ENCODE data around the gene ELMOD1.

The ELMOD1 gene

DNA sequence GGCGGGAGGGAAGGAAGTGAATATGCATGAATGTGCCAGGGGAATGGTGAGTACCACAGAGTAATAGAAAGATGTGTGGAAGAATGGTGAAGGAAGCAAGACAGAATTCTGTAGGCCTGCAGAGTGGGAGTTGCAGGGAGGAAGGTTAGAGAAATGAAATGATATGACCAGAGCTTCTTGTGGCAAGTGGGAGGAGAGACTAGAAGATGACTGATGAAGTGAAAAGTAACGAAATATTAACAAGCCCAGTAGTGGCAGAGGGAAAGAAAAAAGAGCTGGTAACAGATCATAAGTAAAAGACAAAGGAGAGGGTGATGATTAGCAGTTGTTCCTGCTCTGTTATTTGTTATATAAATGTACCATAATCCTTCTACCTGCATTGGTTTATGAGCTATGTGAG lies 24.4 kb upstream of the ELMOD1 start:
- TF ChIP-seq EZH2phosphoT487 (IDR thresholded peaks at IDR 0.05; ENCODE audit: low read depth) = no peak
- TF ChIP-seq, protein P1, sequence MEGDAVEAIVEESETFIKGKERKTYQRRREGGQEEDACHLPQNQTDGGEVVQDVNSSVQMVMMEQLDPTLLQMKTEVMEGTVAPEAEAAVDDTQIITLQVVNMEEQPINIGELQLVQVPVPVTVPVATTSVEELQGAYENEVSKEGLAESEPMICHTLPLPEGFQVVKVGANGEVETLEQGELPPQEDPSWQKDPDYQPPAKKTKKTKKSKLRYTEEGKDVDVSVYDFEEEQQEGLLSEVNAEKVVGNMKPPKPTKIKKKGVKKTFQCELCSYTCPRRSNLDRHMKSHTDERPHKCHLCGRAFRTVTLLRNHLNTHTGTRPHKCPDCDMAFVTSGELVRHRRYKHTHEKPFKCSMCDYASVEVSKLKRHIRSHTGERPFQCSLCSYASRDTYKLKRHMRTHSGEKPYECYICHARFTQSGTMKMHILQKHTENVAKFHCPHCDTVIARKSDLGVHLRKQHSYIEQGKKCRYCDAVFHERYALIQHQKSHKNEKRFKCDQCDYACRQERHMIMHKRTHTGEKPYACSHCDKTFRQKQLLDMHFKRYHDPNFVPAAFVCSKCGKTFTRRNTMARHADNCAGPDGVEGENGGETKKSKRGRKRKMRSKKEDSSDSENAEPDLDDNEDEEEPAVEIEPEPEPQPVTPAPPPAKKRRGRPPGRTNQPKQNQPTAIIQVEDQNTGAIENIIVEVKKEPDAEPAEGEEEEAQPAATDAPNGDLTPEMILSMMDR (IDR thresholded peaks at IDR 0.05; ENCODE audit: low read depth, low read length) = no peak
- peaks cover 43% of the 10 kb centered on the region for H3K4me1 ChIP-seq (ENCODE audit: low read length)
- no peak overlapping the region for H3K27ac ChIP-seq (ENCODE audit: low read length)
- no peaks in the 10 kb centered on the region for H3K9me3 ChIP-seq (ENCODE audit: insufficient read depth, low read length)
- H2AFZ ChIP-seq (ENCODE audit: low read depth, low read length) = 0 out of 2 replicates have a peak overlapping the region, but pooled peaks have one; percentile 30
- H3K4me2 ChIP-seq (ENCODE audit: low read length) = peak overlapping the region; percentile 99
- H3K36me3 ChIP-seq (replicated peaks; ENCODE audit: low read depth, low read length) = no peaks in the 10 kb centered on the region
- no peak overlapping the region for H3K9ac ChIP-seq (ENCODE audit: low read length)
- no peaks in the 10 kb centered on the region for H3K27me3 ChIP-seq (ENCODE audit: low read depth, low read length)
- H3K4me3 ChIP-seq (ENCODE audit: low read length) = peak overlapping the region; percentile 98; the same call in 1 of the 2 replicates
- no peaks in the 10 kb centered on the region for H4K20me1 ChIP-seq (ENCODE audit: insufficient read depth, low read length)
- peaks cover 17% of the 10 kb centered on the region for H3K79me2 ChIP-seq (ENCODE audit: low read length)

DNA sequence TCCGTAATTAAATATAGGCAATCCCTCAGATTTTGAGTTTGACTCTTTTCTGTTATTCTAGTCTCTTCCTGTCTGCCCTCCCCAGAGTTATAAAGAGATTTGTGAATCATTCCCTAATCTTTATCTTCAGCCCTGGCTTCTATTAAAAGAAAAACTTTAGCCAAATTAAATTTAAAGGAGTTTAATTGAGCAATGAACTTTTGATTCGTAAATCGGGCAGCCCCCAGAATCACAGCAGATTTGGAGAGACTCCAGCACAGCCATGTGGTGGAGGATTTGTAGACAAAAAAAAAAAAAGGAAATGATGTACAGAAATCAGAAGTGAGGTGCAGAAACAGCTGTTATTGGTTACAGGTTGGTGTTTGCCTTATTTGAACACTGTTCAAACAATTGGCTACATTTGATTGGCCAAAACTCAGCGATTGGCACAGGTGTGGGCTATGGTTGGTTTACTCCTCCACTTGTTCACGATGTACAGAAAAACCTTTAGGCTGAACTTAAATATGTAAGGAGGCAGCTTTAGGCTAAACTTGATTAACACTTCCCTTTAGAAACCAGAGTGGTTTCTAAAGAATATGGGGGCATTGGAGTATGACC lies 23.1 kb upstream of the ELMOD1 start:
- Histone ChIP-seq H2AFZ (ENCODE audit: low read depth, low read length) (peak overlapping the region; percentile 61), H3K4me2 (ENCODE audit: low read length) (peak overlapping the region; percentile 71), H3K27me3 (ENCODE audit: low read depth, low read length) (no peaks in the 10 kb centered on the region), H3K79me2 (ENCODE audit: low read length) (peaks cover 16% of the 10 kb centered on the region), H3K4me3 (ENCODE audit: low read length) (peak overlapping the region; percentile 55), H3K4me1 (ENCODE audit: low read length) (peaks cover 42% of the 10 kb centered on the region), H3K27ac (ENCODE audit: low read length) (peak overlapping the region; percentile 32; the same call in 1 of the 2 replicates), H4K20me1 (ENCODE audit: insufficient read depth, low read length) (no peaks in the 10 kb centered on the region), H3K36me3 (replicated peaks; ENCODE audit: low read depth, low read length) (no peaks in the 10 kb centered on the region), H3K9me3 (ENCODE audit: insufficient read depth, low read length) (no peaks in the 10 kb centered on the region), H3K9ac (ENCODE audit: low read length) (peak overlapping the region; percentile 40; the same call in 1 of the 2 replicates)
- no peak for TF ChIP-seq EZH2phosphoT487 (IDR thresholded peaks at IDR 0.05; ENCODE audit: low read depth)
- TF ChIP-seq, protein P1 (IDR thresholded peaks at IDR 0.05; ENCODE audit: low read depth, low read length) = no peak

DNA sequence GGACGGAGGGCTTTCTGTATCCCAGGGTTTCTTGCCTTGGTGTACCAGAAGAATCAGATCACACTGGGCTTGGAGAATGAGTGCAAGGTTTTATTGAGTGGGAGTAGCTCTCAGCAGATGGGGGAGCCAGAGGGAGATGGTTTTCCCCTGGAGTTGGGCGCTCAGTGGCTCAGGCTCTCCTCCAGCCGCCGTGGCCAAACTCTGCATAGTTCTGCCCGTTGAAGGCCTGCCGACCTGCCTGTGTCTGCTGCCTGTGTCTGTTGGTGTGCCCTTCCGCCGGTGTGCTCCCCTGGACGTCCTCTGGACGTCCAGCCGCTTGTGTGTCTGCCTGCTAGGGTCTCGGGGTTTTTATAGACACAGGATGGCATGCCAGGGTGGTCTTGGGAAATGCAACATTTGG lies 20.9 kb upstream of the ELMOD1 start:
- H3K4me1 ChIP-seq (ENCODE audit: low read length) = peaks cover 28% of the 10 kb centered on the region
- no peaks in the 10 kb centered on the region for H3K9me3 ChIP-seq (ENCODE audit: insufficient read depth, low read length)
- H4K20me1 ChIP-seq (ENCODE audit: insufficient read depth, low read length) = no peaks in the 10 kb centered on the region
- no peaks in the 10 kb centered on the region for H3K36me3 ChIP-seq (replicated peaks; ENCODE audit: low read depth, low read length)
- H2AFZ ChIP-seq (ENCODE audit: low read depth, low read length) = no peak overlapping the region
- no peaks in the 10 kb centered on the region for H3K27me3 ChIP-seq (ENCODE audit: low read depth, low read length)
- peaks cover 3% of the 10 kb centered on the region for H3K79me2 ChIP-seq (ENCODE audit: low read length)
- H3K4me3 ChIP-seq (ENCODE audit: low read length) = no peak overlapping the region
- no peak overlapping the region for H3K9ac ChIP-seq (ENCODE audit: low read length)
- no peak overlapping the region for H3K27ac ChIP-seq (ENCODE audit: low read length)
- no peak for TF ChIP-seq EZH2phosphoT487 (IDR thresholded peaks at IDR 0.05; ENCODE audit: low read depth)
- TF ChIP-seq, protein P1 (IDR thresholded peaks at IDR 0.05; ENCODE audit: low read depth, low read length) = no peak
- H3K4me2 ChIP-seq (ENCODE audit: low read length) = no peak overlapping the region

DNA sequence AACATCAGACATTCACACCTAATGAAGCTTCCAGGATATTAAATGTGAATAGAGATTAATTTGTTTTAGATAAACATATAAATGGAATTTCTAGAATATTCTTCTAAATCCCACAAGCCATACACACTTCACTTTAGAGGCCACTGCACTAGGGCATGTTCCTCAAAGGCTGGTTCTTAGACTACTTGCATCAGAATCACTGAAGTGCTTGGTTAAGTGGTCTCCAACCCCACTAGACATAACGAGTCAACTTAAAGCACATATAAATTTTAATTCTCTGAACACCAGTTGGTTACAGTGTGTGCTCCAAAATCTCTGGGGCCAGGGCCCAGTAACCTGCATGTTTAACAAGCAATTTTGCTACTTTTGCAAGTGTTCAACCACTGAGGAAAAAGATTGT lies 17.5 kb upstream of the ELMOD1 start:
- H3K4me3 ChIP-seq (ENCODE audit: low read length) = no peak overlapping the region
- no peaks in the 10 kb centered on the region for H3K9me3 ChIP-seq (ENCODE audit: insufficient read depth, low read length)
- no peaks in the 10 kb centered on the region for H3K36me3 ChIP-seq (replicated peaks; ENCODE audit: low read depth, low read length)
- H3K9ac ChIP-seq (ENCODE audit: low read length) = no peak overlapping the region
- no peaks in the 10 kb centered on the region for H3K79me2 ChIP-seq (ENCODE audit: low read length)
- no peak for TF ChIP-seq EZH2phosphoT487 (IDR thresholded peaks at IDR 0.05; ENCODE audit: low read depth)
- TF ChIP-seq, protein P1 (IDR thresholded peaks at IDR 0.05; ENCODE audit: low read depth, low read length) = no peak
- no peaks in the 10 kb centered on the region for H3K27me3 ChIP-seq (ENCODE audit: low read depth, low read length)
- H2AFZ ChIP-seq (ENCODE audit: low read depth, low read length) = no peak overlapping the region
- H3K27ac ChIP-seq (ENCODE audit: low read length) = no peak overlapping the region
- H4K20me1 ChIP-seq (ENCODE audit: insufficient read depth, low read length) = no peaks in the 10 kb centered on the region
- H3K4me1 ChIP-seq (ENCODE audit: low read length) = peaks cover 2% of the 10 kb centered on the region
- H3K4me2 ChIP-seq (ENCODE audit: low read length) = no peak overlapping the region

All from OCI-LY3 (cell line).